ENCODE measurements around the gene OR5D14. TPM values are rescaled to one million over a fixed set of nuclear protein-coding genes. Genes with fewer than 3 reads are reported as not detected.

The OR5D14 gene
- total RNA-seq, 1 experiment from 2014 or later: not detected

DNA sequence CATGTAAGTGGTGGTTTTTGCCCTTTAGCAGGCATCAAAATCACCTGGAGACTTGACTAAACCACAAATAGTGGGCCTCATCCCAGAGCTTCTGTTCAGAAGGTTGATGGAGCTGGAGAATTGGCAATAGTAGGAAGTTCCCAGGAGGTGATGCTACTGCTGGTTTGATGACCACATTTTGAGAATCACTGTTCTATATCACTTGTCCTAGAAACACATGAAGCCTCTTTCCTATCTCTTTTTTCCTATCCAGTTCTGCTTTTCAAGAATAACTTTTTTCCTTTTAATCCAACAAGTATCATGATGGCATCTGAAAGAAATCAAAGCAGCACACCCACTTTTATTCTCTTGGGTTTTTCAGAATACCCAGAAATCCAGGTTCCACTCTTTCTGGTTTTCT, 22.2 kb upstream of the OR5D14 start, which contains the start of gene OR5D13:
OR5D13 (plus strand) TSS at position 301 of the 400 bp plus-strand sequence; CDS start at position 301, 0 bp downstream.
- Histone ChIP-seq H3K9me3 (ENCODE audit: control insufficient read depth, low read depth, low read length) (peaks cover 67% of the 10 kb centered on the region), H3K4me1 (ENCODE audit: insufficient read depth, low read length) (no peaks in the 10 kb centered on the region), H3K79me1 (ENCODE audit: insufficient read depth, low read depth, low read length, poor library complexity, severe bottlenecking) (no peaks in the 10 kb centered on the region), H3K18ac (ENCODE audit: insufficient read length, low read depth, low read length) (no peak within 1 kb of the TSS), H3K23ac (ENCODE audit: insufficient read length, low read depth, low read length) (no peak within 1 kb of the TSS), H2BK15ac (ENCODE audit: low read depth, low read length) (no peak within 1 kb of the TSS), H3K27ac (ENCODE audit: insufficient read length, low read depth, low read length) (no peak within 1 kb of the TSS), H2BK12ac (ENCODE audit: insufficient read length, low read depth, low read length) (no peak within 1 kb of the TSS), H2BK120ac (ENCODE audit: low read depth, low read length, poor library complexity, severe bottlenecking) (no peak within 1 kb of the TSS), H3K14ac (ENCODE audit: insufficient read depth, low read length) (no peak within 1 kb of the TSS), H4K91ac (ENCODE audit: insufficient read length, low read depth, low read length) (no peak within 1 kb of the TSS), H3K56ac (ENCODE audit: insufficient read length, low read depth, low read length) (no peak within 1 kb of the TSS), H3K79me2 (ENCODE audit: insufficient read depth, low read length) (no peaks in the 10 kb centered on the region), H2AK5ac (ENCODE audit: insufficient read length, low read length) (no peak within 1 kb of the TSS), H3T11ph (ENCODE audit: low read length) (no peak within 1 kb of the TSS), H2AFZ (ENCODE audit: low read length) (no peak within 1 kb of the TSS), H3K27me3 (ENCODE audit: insufficient read depth, low read length) (no peaks in the 10 kb centered on the region), H4K5ac (ENCODE audit: insufficient read length, low read depth, low read length) (no peak within 1 kb of the TSS), H4K20me1 (ENCODE audit: control insufficient read depth, insufficient read depth, insufficient read length) (no peaks in the 10 kb centered on the region), H3K4me2 (ENCODE audit: insufficient read depth, insufficient read length, low read length) (no peak within 1 kb of the TSS), H3K9ac (ENCODE audit: extremely low read depth, insufficient read length, low read length) (no peak within 1 kb of the TSS), H4K8ac (replicated peaks; ENCODE audit: insufficient read length, low read depth, low read length) (no peak within 1 kb of the TSS), H2BK20ac (ENCODE audit: low read depth, low read length, poor library complexity, severe bottlenecking) (no peak within 1 kb of the TSS), H2BK5ac (ENCODE audit: insufficient read length, low read length) (no peak within 1 kb of the TSS), H3K4ac (ENCODE audit: low read depth, low read length) (no peak within 1 kb of the TSS), H3K23me2 (ENCODE audit: insufficient read length, low read depth, low read length, poor library complexity, severe bottlenecking) (no peaks in the 10 kb centered on the region)
- Mint-ChIP-seq H3K27ac (no peak within 1 kb of the TSS), H3K27me3 (ENCODE audit: low read depth) (no peaks in the 10 kb centered on the region), H3K4me1 (no peaks in the 10 kb centered on the region), H3K36me3 (ENCODE audit: insufficient read depth in 1 of 3, low read depth in 3 of 3) (peaks cover 0 to 22% (median 6%) of the 10 kb centered on the region in 3 experiments; a peak in 4 of 7 replicates), H3K9me3 (peaks cover 80 to 83% of the 10 kb centered on the region in 2 experiments), H3K4me3 (no peak within 1 kb of the TSS)
- no peak for DNase-seq
- TF ChIP-seq, protein P1, sequence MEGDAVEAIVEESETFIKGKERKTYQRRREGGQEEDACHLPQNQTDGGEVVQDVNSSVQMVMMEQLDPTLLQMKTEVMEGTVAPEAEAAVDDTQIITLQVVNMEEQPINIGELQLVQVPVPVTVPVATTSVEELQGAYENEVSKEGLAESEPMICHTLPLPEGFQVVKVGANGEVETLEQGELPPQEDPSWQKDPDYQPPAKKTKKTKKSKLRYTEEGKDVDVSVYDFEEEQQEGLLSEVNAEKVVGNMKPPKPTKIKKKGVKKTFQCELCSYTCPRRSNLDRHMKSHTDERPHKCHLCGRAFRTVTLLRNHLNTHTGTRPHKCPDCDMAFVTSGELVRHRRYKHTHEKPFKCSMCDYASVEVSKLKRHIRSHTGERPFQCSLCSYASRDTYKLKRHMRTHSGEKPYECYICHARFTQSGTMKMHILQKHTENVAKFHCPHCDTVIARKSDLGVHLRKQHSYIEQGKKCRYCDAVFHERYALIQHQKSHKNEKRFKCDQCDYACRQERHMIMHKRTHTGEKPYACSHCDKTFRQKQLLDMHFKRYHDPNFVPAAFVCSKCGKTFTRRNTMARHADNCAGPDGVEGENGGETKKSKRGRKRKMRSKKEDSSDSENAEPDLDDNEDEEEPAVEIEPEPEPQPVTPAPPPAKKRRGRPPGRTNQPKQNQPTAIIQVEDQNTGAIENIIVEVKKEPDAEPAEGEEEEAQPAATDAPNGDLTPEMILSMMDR (conservative IDR thresholded peaks at IDR 0.05): no peak
